BLaER1 treated with 17β-estradiol and CSF1 and Interleukin-3, amounts not matched to agents 10 nM and 100 nM (cell line): ENCODE data around the gene SIRPA.

Experiments used
- H3K27ac ChIP-seq, 11 experiments: shearing (Covaris generic); formaldehyde crosslinking; 2 replicates each; pipeline ENCODE4 v1.8.1; 2022
- H3K27me3 ChIP-seq, 11 experiments: shearing (Covaris generic); formaldehyde crosslinking; 2 replicates each; pipeline ENCODE4 v1.8.1; 2022
- H3K36me3 ChIP-seq, 11 experiments: shearing (Covaris generic); formaldehyde crosslinking; 2 replicates each; pipeline ENCODE4 v1.8.1; 2022
- H3K4me1 ChIP-seq, 10 experiments: shearing (Covaris generic); formaldehyde crosslinking; 2 replicates each; pipeline ENCODE4 v1.8.1; 2022
- H3K4me2 ChIP-seq, 11 experiments: shearing (Covaris generic); formaldehyde crosslinking; 2 replicates each; pipeline ENCODE4 v1.8.1; 2022
- H3K4me3 ChIP-seq, 10 experiments: shearing (Covaris generic); formaldehyde crosslinking; 2 replicates each; pipeline ENCODE4 v1.8.1; 2022
- H3K9ac ChIP-seq, 11 experiments: shearing (Covaris generic); formaldehyde crosslinking; 2 replicates each; pipeline ENCODE4 v1.8.1; 2022
- H3K9me3 ChIP-seq, 11 experiments: shearing (Covaris generic); formaldehyde crosslinking; replicated peaks in 1 of 11; 2 replicates each; pipeline ENCODE4 v1.8.1; 2022
- H4K20me1 ChIP-seq, 11 experiments: shearing (Covaris generic); formaldehyde crosslinking; 2 replicates each; pipeline ENCODE4 v1.8.1; 2022
- Cebpa-rat ChIP-seq, 11 experiments: shearing (Covaris generic); IDR thresholded peaks; 2 replicates each; pipeline ENCODE4 v1.8.1; 2022

Gene SIRPA

DNA sequence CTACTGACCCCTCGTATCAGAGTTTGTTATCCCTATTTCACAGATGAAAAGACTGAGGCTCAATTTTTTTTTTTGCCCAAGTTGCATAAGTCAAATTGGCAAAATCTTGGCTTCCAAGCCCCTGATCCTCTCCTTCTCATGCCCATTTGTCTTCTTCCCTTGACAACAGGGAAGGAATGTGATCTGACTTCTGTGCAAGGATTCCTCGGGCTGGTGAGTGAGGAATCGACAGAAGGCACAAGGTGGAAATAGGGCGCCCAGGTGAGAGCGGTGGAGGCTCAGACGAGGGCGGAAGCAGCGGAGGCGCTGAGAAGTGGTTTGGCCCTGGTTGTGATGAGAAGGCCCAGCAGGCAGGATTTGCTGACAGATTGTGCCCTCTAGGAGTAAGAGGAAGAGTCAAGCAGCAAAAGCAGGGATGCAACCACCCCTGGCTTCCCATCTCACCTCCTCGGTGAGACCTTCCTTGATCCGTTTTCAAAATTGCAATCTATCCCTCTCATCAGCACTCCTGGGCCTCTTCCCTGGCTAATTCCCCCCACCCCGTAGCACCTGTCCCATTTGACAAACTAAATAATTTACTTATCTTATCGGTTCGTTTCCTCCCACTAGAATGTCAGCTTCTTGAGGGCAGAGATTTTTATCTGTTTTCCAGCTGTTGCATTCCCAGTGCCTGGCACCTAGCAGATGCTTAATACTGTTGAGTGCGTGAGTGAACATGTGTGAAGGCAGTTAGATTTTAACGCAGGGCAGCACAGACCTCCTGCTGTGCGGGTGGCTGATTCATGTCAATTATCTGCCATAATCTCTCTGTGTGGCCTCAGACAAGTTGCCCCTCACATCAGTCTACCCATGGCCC is 3.7 kb upstream of the SIRPA start:
- Histone ChIP-seq H3K4me3 (0 out of 20 replicates have a peak overlapping the region, but pooled peaks of 2 of the 10 experiments have one; percentile 81 to 97), H3K9me3 (no peaks in the 10 kb centered on the region), H3K27ac (peak overlapping the region in 5 of 11 experiments; percentile 71 to 85 (median 84); a peak in 5 of 22 replicates), H4K20me1 (peaks cover 0 to 12% (median 7%) of the 10 kb centered on the region in 11 experiments; a peak in 8 of 22 replicates), H3K36me3 (peaks cover 0 to 22% (median 0%) of the 10 kb centered on the region in 11 experiments; a peak in 5 of 22 replicates), H3K9ac (peak overlapping the region in 2 of 11 experiments; percentile 47 to 77; a peak in 3 of 22 replicates), H3K4me1 (peaks cover 38 to 84% (median 73%) of the 10 kb centered on the region in 10 experiments), H3K27me3 (peaks cover 0 to 50% (median 30%) of the 10 kb centered on the region in 11 experiments; a peak in 15 of 22 replicates), H3K4me2 (peak overlapping the region in 9 of 11 experiments; percentile 94 to 100 (median 97); a peak in 18 of 22 replicates)
- no peak for TF ChIP-seq Cebpa-rat (IDR thresholded peaks at IDR 0.05)

DNA sequence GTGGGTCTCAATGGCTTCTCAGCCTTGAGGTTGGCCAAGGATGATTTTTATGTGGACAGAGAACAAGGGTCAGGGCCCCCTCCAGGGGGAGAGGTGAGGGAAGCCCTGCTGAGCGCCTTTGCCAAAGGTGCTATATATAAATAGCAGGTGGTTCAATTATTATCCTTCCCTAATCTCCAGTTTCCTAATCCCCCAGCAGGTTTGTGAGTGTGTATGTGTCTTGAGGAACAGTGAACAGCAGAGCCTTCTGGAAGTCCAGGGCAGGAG is 3.2 kb upstream of the SIRPA start:
- H4K20me1 ChIP-seq = peaks cover 3 to 15% (median 11%) of the 10 kb centered on the region in 11 experiments; a peak in 13 of 22 replicates
- H3K27me3 ChIP-seq = peaks cover 0 to 56% (median 33%) of the 10 kb centered on the region in 11 experiments; a peak in 15 of 22 replicates
- H3K9me3 ChIP-seq = no peaks in the 10 kb centered on the region
- TF ChIP-seq Cebpa-rat (IDR thresholded peaks at IDR 0.05) = no peak
- H3K4me2 ChIP-seq = peak overlapping the region in 9 of 11 experiments; percentile 85 to 100 (median 97); a peak in 17 of 22 replicates
- 0 out of 22 replicates have a peak overlapping the region, but pooled peaks of 1 of the 11 experiments have one; percentile 13 for H3K27ac ChIP-seq
- H3K36me3 ChIP-seq = peaks cover 0 to 26% (median 0%) of the 10 kb centered on the region in 11 experiments; a peak in 8 of 22 replicates
- peaks cover 38 to 84% (median 74%) of the 10 kb centered on the region in 10 experiments for H3K4me1 ChIP-seq
- H3K9ac ChIP-seq = peak overlapping the region in 2 of 11 experiments; percentile 98 to 100; a peak in 4 of 22 replicates
- peak overlapping the region in 4 of 10 experiments; percentile 1 to 99 (median 89); a peak in 5 of 20 replicates for H3K4me3 ChIP-seq

DNA sequence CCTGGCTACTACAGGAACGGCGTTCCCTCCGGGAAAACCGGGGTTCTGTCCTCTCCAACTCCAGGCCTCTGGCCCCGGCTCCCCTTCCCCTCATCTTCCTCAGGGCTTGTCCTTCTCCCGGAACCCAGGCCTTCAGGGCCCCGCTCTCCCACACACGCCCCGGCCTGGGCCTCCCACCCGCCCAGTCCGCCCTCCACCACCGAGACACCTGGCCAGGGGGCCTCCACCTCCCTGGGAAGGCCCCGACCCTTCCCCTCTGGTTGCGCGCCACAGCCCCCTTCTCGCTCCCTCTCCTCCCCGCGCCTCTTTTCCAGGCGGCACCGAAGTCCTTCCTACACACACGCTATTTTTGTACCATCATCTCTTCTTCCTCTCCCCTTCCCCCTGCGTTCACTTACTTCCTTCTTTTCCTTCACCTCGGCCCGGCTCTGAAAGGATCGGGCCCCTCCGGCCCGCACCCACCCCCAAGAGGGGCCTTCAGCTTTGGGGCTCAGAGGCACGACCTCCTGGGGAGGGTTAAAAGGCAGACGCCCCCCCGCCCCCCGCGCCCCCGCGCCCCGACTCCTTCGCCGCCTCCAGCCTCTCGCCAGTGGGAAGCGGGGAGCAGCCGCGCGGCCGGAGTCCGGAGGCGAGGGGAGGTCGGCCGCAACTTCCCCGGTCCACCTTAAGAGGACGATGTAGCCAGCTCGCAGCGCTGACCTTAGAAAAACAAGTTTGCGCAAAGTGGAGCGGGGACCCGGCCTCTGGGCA is 1.3 kb upstream of the SIRPA start:
- Histone ChIP-seq H3K27ac (peak overlapping the region; percentile 86 to 99 (median 97)), H4K20me1 (peaks cover 4 to 34% (median 21%) of the 10 kb centered on the region in 11 experiments; a peak in 19 of 22 replicates), H3K4me1 (peaks cover 48 to 84% (median 74%) of the 10 kb centered on the region in 10 experiments), H3K9ac (peak overlapping the region; percentile 87 to 100 (median 97)), H3K9me3 (no peaks in the 10 kb centered on the region), H3K27me3 (peaks cover 0 to 63% (median 34%) of the 10 kb centered on the region in 11 experiments; a peak in 15 of 22 replicates), H3K36me3 (peaks cover 0 to 35% (median 6%) of the 10 kb centered on the region in 11 experiments; a peak in 10 of 22 replicates), H3K4me3 (peak overlapping the region; percentile 66 to 100 (median 84)), H3K4me2 (peak overlapping the region; percentile 85 to 100 (median 96))
- no peak for TF ChIP-seq Cebpa-rat (IDR thresholded peaks at IDR 0.05)

DNA sequence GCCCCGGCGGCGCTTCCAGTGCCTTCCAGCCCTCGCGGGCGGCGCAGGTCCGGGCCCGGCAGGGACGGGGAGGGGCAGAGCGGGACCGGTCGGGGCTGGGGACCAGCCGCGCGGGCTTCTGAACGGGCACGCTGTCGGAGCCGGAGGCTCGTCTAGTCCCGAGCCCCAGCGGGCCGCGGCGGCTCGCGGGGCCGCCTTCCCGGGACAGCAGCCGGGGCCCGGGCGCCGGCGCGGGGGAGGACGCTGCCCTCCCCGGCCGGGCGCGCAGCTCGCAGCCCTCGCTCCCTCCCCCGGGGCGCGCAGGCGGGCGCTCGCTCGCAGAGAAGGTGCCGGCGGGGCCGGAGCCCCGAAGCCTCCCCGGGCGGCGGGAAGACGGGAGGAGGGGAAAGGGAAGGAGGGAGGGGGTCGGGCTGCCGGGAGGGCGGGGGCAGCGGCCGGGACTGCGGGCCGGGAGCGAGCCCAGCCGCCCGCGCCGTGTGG is 696 bp upstream of the SIRPA start:
- Histone ChIP-seq H3K27ac (peak overlapping the region; percentile 86 to 99 (median 97)), H4K20me1 (peaks cover 10 to 40% (median 27%) of the 10 kb centered on the region in 11 experiments; a peak in 19 of 22 replicates), H3K9me3 (no peaks in the 10 kb centered on the region), H3K36me3 (peaks cover 0 to 42% (median 12%) of the 10 kb centered on the region in 11 experiments; a peak in 11 of 22 replicates), H3K9ac (peak overlapping the region; percentile 87 to 100 (median 97)), H3K4me2 (peak overlapping the region in 10 of 11 experiments; percentile 21 to 98 (median 95); a peak in 17 of 22 replicates), H3K4me3 (peak overlapping the region; percentile 66 to 100 (median 84)), H3K4me1 (peaks cover 41 to 84% (median 74%) of the 10 kb centered on the region in 10 experiments), H3K27me3 (peaks cover 0 to 63% (median 34%) of the 10 kb centered on the region in 11 experiments; a peak in 15 of 22 replicates)
- no peak for TF ChIP-seq Cebpa-rat (IDR thresholded peaks at IDR 0.05)

DNA sequence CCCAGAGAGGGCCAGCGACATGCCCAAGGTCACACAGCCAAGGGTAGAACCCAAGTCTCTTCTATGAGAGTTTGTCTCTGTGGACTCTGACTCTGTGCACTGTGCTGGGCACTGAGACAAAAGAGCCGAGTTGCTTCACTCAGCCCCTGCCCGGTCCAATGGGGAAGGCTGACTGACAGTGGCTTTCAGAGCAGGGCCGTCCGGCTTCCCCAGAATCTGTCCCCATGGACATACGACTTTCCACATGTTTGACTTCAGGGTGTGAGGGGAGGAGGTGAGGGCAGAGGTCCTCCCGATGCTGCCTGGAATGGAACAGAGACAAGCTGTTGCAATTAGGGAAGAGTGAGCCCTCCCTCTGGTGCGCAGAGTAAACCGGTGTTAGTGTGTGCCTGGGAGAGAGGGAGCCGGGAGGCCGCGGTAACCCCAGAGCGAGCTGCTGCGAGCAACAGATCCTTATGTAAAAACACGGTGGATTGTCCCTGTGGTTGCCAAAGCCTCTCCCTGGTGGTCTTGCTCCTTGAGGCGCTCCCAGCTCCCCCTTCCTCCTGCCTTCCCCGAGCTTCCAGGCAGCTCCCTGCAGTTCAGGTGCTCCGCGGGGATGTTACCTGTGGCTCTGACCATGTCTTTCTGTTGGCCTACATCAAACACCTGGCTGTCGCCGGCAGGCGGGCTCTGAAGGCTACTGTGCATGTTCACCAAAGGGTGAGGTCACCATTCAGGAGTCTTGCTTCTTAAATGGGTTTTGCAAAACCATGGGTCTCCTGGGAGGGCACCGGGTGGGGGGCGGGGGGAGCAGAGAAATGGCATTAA is 672 bp downstream of the SIRPA start:
- no peaks in the 10 kb centered on the region for H3K9me3 ChIP-seq
- H3K4me2 ChIP-seq = peak overlapping the region; percentile 85 to 98 (median 96)
- peaks cover 32 to 84% (median 74%) of the 10 kb centered on the region in 10 experiments for H3K4me1 ChIP-seq
- H3K4me3 ChIP-seq = peak overlapping the region; percentile 66 to 100 (median 84)
- H3K9ac ChIP-seq = peak overlapping the region; percentile 87 to 100 (median 97)
- peaks cover 0 to 47% (median 16%) of the 10 kb centered on the region in 11 experiments; a peak in 13 of 22 replicates for H3K36me3 ChIP-seq
- H3K27me3 ChIP-seq = peaks cover 0 to 63% (median 34%) of the 10 kb centered on the region in 11 experiments; a peak in 15 of 22 replicates
- H3K27ac ChIP-seq = peak overlapping the region; percentile 86 to 99 (median 97)
- peaks cover 12 to 53% (median 41%) of the 10 kb centered on the region in 11 experiments; a peak in 19 of 22 replicates for H4K20me1 ChIP-seq
- TF ChIP-seq Cebpa-rat (IDR thresholded peaks at IDR 0.05) = no peak

DNA sequence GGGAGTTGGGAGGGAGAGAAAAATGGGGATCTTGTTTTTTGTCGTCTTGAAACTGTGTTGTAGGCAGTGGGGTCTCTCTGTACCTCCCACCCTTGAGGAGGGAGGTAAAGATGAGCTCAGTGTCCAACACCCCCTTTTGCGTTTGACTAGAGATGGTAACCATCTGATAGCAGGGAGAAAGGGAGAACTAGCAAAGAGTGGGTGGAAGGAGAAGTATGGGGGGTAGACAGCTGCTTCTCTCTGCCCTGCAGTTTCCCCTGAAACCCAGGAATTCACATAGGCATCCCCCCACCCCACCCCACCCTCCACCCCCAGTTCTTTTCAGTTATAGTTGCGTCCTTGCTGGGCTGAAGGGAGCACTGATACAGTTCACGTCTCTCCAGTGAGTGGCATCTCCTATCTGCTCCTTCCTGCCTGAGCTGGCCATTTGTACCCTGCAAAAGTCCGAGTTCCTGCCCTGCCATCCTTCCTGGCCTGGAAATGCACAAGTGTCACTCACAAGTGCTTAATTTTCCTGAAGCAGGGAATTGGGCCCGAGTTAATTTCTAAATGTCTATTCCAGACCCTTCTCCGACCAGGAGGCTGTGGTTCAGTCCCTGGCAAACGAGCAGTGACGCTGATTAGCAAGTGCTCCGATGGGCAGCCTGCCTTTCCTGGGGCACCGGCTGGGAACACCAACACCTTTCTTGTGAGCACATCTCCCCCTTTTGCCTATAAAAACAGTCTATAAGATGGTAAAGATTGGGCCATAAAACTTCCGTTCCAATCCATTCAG is 1.5 kb downstream of the SIRPA start:
- Histone ChIP-seq H3K4me1 (peaks cover 32 to 77% (median 70%) of the 10 kb centered on the region in 10 experiments), H3K4me2 (peak overlapping the region; percentile 85 to 98 (median 96)), H3K27ac (peak overlapping the region in 7 of 11 experiments; percentile 94 to 99 (median 98); a peak in 12 of 22 replicates)

More for the DNA sequence above, 1.5 kb downstream of the SIRPA start:
- Histone ChIP-seq H3K9me3 (no peaks in the 10 kb centered on the region), H3K9ac (peak overlapping the region in 10 of 11 experiments; percentile 93 to 100 (median 97); a peak in 18 of 22 replicates), H4K20me1 (peaks cover 12 to 61% (median 49%) of the 10 kb centered on the region in 11 experiments; a peak in 19 of 22 replicates), H3K27me3 (peaks cover 0 to 63% (median 34%) of the 10 kb centered on the region in 11 experiments; a peak in 15 of 22 replicates), H3K4me3 (peak overlapping the region in 9 of 10 experiments; percentile 73 to 100 (median 86); a peak in 18 of 20 replicates), H3K36me3 (peaks cover 0 to 55% (median 24%) of the 10 kb centered on the region in 11 experiments; a peak in 14 of 22 replicates)
- no peak for TF ChIP-seq Cebpa-rat (IDR thresholded peaks at IDR 0.05)
